ENCODE data around the gene BICD2. TPM values are rescaled to one million over a fixed set of nuclear protein-coding genes. Genes with fewer than 3 reads are reported as not detected.

Gene BICD2
- total and polyA plus RNA-seq, 2 of the 13 experiments (the other 11 are each of a cell fraction or from before 2014, with no cell fraction given): 5.1 to 17.4 TPM

GRCh38 chr9:92669890-92670708, 94.5 kb downstream of the BICD2 start, which contains the start of gene IPPK (continued):
- TF ChIP-seq, protein P1, sequence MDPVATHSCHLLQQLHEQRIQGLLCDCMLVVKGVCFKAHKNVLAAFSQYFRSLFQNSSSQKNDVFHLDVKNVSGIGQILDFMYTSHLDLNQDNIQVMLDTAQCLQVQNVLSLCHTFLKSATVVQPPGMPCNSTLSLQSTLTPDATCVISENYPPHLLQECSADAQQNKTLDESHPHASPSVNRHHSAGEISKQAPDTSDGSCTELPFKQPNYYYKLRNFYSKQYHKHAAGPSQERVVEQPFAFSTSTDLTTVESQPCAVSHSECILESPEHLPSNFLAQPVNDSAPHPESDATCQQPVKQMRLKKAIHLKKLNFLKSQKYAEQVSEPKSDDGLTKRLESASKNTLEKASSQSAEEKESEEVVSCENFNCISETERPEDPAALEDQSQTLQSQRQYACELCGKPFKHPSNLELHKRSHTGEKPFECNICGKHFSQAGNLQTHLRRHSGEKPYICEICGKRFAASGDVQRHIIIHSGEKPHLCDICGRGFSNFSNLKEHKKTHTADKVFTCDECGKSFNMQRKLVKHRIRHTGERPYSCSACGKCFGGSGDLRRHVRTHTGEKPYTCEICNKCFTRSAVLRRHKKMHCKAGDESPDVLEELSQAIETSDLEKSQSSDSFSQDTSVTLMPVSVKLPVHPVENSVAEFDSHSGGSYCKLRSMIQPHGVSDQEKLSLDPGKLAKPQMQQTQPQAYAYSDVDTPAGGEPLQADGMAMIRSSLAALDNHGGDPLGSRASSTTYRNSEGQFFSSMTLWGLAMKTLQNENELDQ (CRISPR knock-in tag; IDR thresholded peaks at IDR 0.05; ENCODE audit: borderline replicate concordance): no peak
- TF ChIP-seq ZNF326 (CRISPR knock-in tag; IDR thresholded peaks at IDR 0.05; ENCODE audit: borderline replicate concordance) (no peak), SAP130 (CRISPR knock-in tag; IDR thresholded peaks at IDR 0.05; ENCODE audit: low read depth) (peak; percentile 96), NR2C2 (CRISPR knock-in tag; IDR thresholded peaks at IDR 0.05; ENCODE audit: borderline replicate concordance) (peak; percentile 95), MAFG (CRISPR knock-in tag; IDR thresholded peaks at IDR 0.05) (no peak), STAT5B (CRISPR knock-in tag; IDR thresholded peaks at IDR 0.05) (no peak), ZKSCAN5 (CRISPR knock-in tag; IDR thresholded peaks at IDR 0.05) (no peak), NFATC3 (CRISPR knock-in tag; IDR thresholded peaks at IDR 0.05) (no peak), SRSF9 (IDR thresholded peaks at IDR 0.05; ENCODE audit: borderline replicate concordance, insufficient read depth, low read depth, low read length, poor library complexity, severe bottlenecking) (no peak), PHF5A (CRISPR knock-in tag; IDR thresholded peaks at IDR 0.05; ENCODE audit: low read depth, unreplicated experiment) (peak; percentile 45), TAF15 (IDR thresholded peaks at IDR 0.05; ENCODE audit: low read depth, low read length, poor library complexity, severe bottlenecking) (no peak), MLXIP (CRISPR knock-in tag; IDR thresholded peaks at IDR 0.05; ENCODE audit: borderline replicate concordance) (no peak; the same call in 1 of the 2 replicates), TOE1 (CRISPR knock-in tag; IDR thresholded peaks at IDR 0.05) (peak; percentile 87; the same call in 1 of the 2 replicates)

Data from HepG2 (cell line).